WTC11 (cell line): ENCODE data around the gene SH3GL2. TPM values are rescaled to one million over a fixed set of nuclear protein-coding genes. Genes with fewer than 3 reads are reported as not detected.

Experiments used
- ATAC-seq: fragments of 200-7000 bp; cut with Tn5 transposase; 2 replicates; pipeline ENCODE4 v1.10.0; 2021; ENCODE audit warnings: mild to moderate bottlenecking, moderate library complexity
- CTCF ChIA-PET: fragments of 300-600 bp; sonication (Branson Sonifier 250); formaldehyde crosslinking; loops from one replicate; lab custom pipeline; 2021; ENCODE audit warnings: antibody characterized with exemption; lab: Charles Lee
- POLR2A ChIA-PET: fragments of 350-600 bp; sonication (Branson Sonifier 250); formaldehyde crosslinking; loops from one replicate; lab custom pipeline; 2021; ENCODE audit warnings: antibody characterized with exemption; lab: Charles Lee
- DNase-seq: peaks from one replicate; pipeline ENCODE4 v3.0.0; 2021; ENCODE audit warnings: low spot score
- H3K27ac Mint-ChIP-seq: 2 replicates; pipeline ENCODE4 v1.8.0; 2021; ENCODE audit warnings: mixed read lengths
- H3K27me3 Mint-ChIP-seq: 2 replicates; pipeline ENCODE4 v1.8.0; 2021; ENCODE audit warnings: low read depth, mild to moderate bottlenecking, moderate library complexity, mixed read lengths
- H3K36me3 Mint-ChIP-seq: 2 replicates; pipeline ENCODE4 v1.8.0; 2021; ENCODE audit warnings: mixed read lengths
- H3K4me1 Mint-ChIP-seq: 2 replicates; pipeline ENCODE4 v1.8.0; 2022; ENCODE audit warnings: mixed read lengths
- H3K4me3 Mint-ChIP-seq: 2 replicates; pipeline ENCODE4 v1.8.0; 2021; ENCODE audit warnings: mild to moderate bottlenecking, moderate library complexity, mixed read lengths
- H3K9me3 Mint-ChIP-seq: 2 replicates; pipeline ENCODE4 v1.8.0; 2021; ENCODE audit warnings: mixed read lengths
- CBFB ChIP-seq: sonication (generic); formaldehyde crosslinking; IDR thresholded peaks from 2 replicates; pipeline ENCODE4 v1.8.1; 2022; ENCODE audit warnings: mild to moderate bottlenecking, low read depth, missing genetic modification reagents
- CDX4 ChIP-seq: fragments of 250-450 bp; sonication (Bioruptor Pico); IDR thresholded peaks from 2 replicates; pipeline ENCODE4 v1.9.0; 2021; ENCODE audit warnings: moderate library complexity, mild to moderate bottlenecking, inconsistent platforms, borderline replicate concordance
- CREB1 ChIP-seq: sonication (generic); formaldehyde crosslinking; IDR thresholded peaks from 2 replicates; pipeline ENCODE4 v1.8.0; 2023; ENCODE audit warnings: mild to moderate bottlenecking, missing genetic modification reagents
- ERG ChIP-seq: fragments of 250-450 bp; sonication (Bioruptor Pico); IDR thresholded peaks from 2 replicates; pipeline ENCODE4 v1.8.0; 2021; ENCODE audit warnings: mild to moderate bottlenecking
- ETV6 ChIP-seq: sonication (generic); formaldehyde crosslinking; IDR thresholded peaks from 2 replicates; pipeline ENCODE4 v1.8.1; 2022; ENCODE audit warnings: mild to moderate bottlenecking, missing genetic modification reagents
- HMGA2 ChIP-seq: fragments of 250-450 bp; sonication (Bioruptor Pico); IDR thresholded peaks from 2 replicates; pipeline ENCODE4 v1.4.0; 2021; ENCODE audit warnings: mild to moderate bottlenecking, moderate library complexity
- IRF1 ChIP-seq: sonication (generic); formaldehyde crosslinking; IDR thresholded peaks from 2 replicates; pipeline ENCODE4 v1.8.0; 2023; ENCODE audit warnings: missing genetic modification reagents
- JAZF1 ChIP-seq: fragments of 250-450 bp; sonication (Bioruptor Pico); IDR thresholded peaks from 2 replicates; pipeline ENCODE4 v1.9.0; 2021; ENCODE audit warnings: moderate library complexity, mild to moderate bottlenecking, inconsistent platforms
- NFE2L1 ChIP-seq: sonication (generic); formaldehyde crosslinking; IDR thresholded peaks from 2 replicates; pipeline ENCODE4 v1.8.1; 2023; ENCODE audit warnings: missing genetic modification reagents
- NFYB ChIP-seq: sonication (generic); formaldehyde crosslinking; conservative IDR thresholded peaks from 2 replicates; pipeline ENCODE4 v1.8.0; 2022; ENCODE audit warnings: low read depth, missing genetic modification reagents
- NR1H2 ChIP-seq: sonication (generic); formaldehyde crosslinking; IDR thresholded peaks from 2 replicates; pipeline ENCODE4 v1.9.0; 2021; ENCODE audit warnings: mild to moderate bottlenecking, moderate library complexity, missing genetic modification reagents
- NR2C2 ChIP-seq: sonication (generic); formaldehyde crosslinking; IDR thresholded peaks from 2 replicates; pipeline ENCODE4 v1.8.0; 2022; ENCODE audit warnings: mild to moderate bottlenecking, missing genetic modification reagents
- NR3C1 ChIP-seq: sonication (generic); formaldehyde crosslinking; conservative IDR thresholded peaks from 2 replicates; pipeline ENCODE4 v1.8.1; 2023; ENCODE audit warnings: low read depth, mild to moderate bottlenecking, missing genetic modification reagents
- RELA ChIP-seq: sonication (generic); formaldehyde crosslinking; IDR thresholded peaks from 2 replicates; pipeline ENCODE4 v1.8.1; 2022; ENCODE audit warnings: missing genetic modification reagents, mild to moderate bottlenecking, borderline replicate concordance
- SMAD3 ChIP-seq: sonication (generic); formaldehyde crosslinking; IDR thresholded peaks from 2 replicates; pipeline ENCODE4 v1.8.0; 2022; ENCODE audit warnings: missing genetic modification reagents, mild to moderate bottlenecking, borderline replicate concordance
- SMAD4 ChIP-seq: sonication (generic); formaldehyde crosslinking; IDR thresholded peaks from 2 replicates; pipeline ENCODE4 v1.8.0; 2022; ENCODE audit warnings: mild to moderate bottlenecking, missing genetic modification reagents
- TCF7 ChIP-seq: sonication (generic); formaldehyde crosslinking; IDR thresholded peaks from 2 replicates; pipeline ENCODE4 v1.8.0; 2022; ENCODE audit warnings: mild to moderate bottlenecking, low read depth, missing genetic modification reagents, moderate library complexity
- TEAD1 ChIP-seq: sonication (generic); formaldehyde crosslinking; IDR thresholded peaks from 2 replicates; pipeline ENCODE4 v1.8.0; 2022; ENCODE audit warnings: mild to moderate bottlenecking, missing genetic modification reagents
- TEAD4 ChIP-seq: sonication (generic); formaldehyde crosslinking; IDR thresholded peaks from 2 replicates; pipeline ENCODE4 v1.8.0; 2022; ENCODE audit warnings: mild to moderate bottlenecking, missing genetic modification reagents
- ZBTB43 ChIP-seq: sonication (generic); formaldehyde crosslinking; IDR thresholded peaks from 2 replicates; pipeline ENCODE4 v1.8.1; 2023; ENCODE audit warnings: mild to moderate bottlenecking, missing genetic modification reagents
- ZNF317 ChIP-seq: sonication (generic); formaldehyde crosslinking; IDR thresholded peaks from 2 replicates; pipeline ENCODE4 v1.8.1; 2023; ENCODE audit warnings: low read depth, mild to moderate bottlenecking, moderate library complexity, missing genetic modification reagents, borderline replicate concordance
- ZNF512 ChIP-seq: sonication (generic); formaldehyde crosslinking; IDR thresholded peaks from 2 replicates; pipeline ENCODE4 v1.8.1; 2022; ENCODE audit warnings: missing genetic modification reagents, borderline replicate concordance
- total RNA-seq: library from RNA; stranded (reverse); gene quantifications from 3 replicates; pipeline ENCODE4 v1.2.3, GENCODE V29; 2021

Gene SH3GL2
- total RNA-seq, 1 experiment from 2014 or later = 4.2 TPM

GRCh38 chr9:17660158-17660557 lies 81.3 kb downstream of the SH3GL2 start:
- DNase-seq = no peak
- TF ChIP-seq NR2C2 (CRISPR knock-in tag) (no peak), JAZF1 (no peak), SMAD3 (CRISPR knock-in tag) (no peak), TEAD4 (CRISPR knock-in tag) (no peak), RELA (CRISPR knock-in tag) (no peak), NFYB (no peak), ZNF512 (CRISPR knock-in tag) (no peak)
- H3K27ac Mint-ChIP-seq = peak overlapping the region; percentile 36; the same call in 1 of the 2 replicates
- H3K9me3 Mint-ChIP-seq = no peaks in the 10 kb centered on the region
- ChIA-PET POLR2A (interaction anchor here (0.6 kb wide), 1 partner anchor 456 kb away, joined by 3 read pairs; no protein-coding TSS in a partner anchor), CTCF (no interaction called here)
- H3K36me3 Mint-ChIP-seq = no peaks in the 10 kb centered on the region
- no peak for ATAC-seq
- H3K4me1 Mint-ChIP-seq = peaks cover 18% of the 10 kb centered on the region
- H3K27me3 Mint-ChIP-seq = no peaks in the 10 kb centered on the region
- no peak overlapping the region for H3K4me3 Mint-ChIP-seq

- no peaks in the 10 kb centered on the region for H3K9me3 Mint-ChIP-seq
- H3K36me3 Mint-ChIP-seq = no peaks in the 10 kb centered on the region
- POLR2A ChIA-PET = no interaction called here
- H3K27ac Mint-ChIP-seq = no peak overlapping the region
- no peak overlapping the region for H3K4me3 Mint-ChIP-seq
- no peaks in the 10 kb centered on the region for H3K27me3 Mint-ChIP-seq
- CTCF ChIA-PET = no interaction called here
- H3K4me1 Mint-ChIP-seq = no peaks in the 10 kb centered on the region
- DNase-seq (no peak), ATAC-seq (no peak)
- no peak for TF ChIP-seq IRF1
These were observed 86.6 kb downstream of the SH3GL2 start for GRCh38 chr9:17665450-17665849.

- H3K4me1 Mint-ChIP-seq = peaks cover 8% of the 10 kb centered on the region
- H3K36me3 Mint-ChIP-seq = no peaks in the 10 kb centered on the region
- TF ChIP-seq NR3C1 (no peak), ERG (no peak), HMGA2 (CRISPR knock-in tag) (no peak), CREB1 (CRISPR knock-in tag) (no peak), TEAD1 (no peak), CBFB (CRISPR knock-in tag) (no peak)
- H3K27ac Mint-ChIP-seq = no peak overlapping the region
- DNase-seq (no peak), ATAC-seq (no peak)
- CTCF ChIA-PET = no interaction called here
- H3K4me3 Mint-ChIP-seq = no peak overlapping the region
- POLR2A ChIA-PET = no interaction called here
- no peaks in the 10 kb centered on the region for H3K9me3 Mint-ChIP-seq
- H3K27me3 Mint-ChIP-seq = no peaks in the 10 kb centered on the region
These were observed 90.3 kb downstream of the SH3GL2 start for GRCh38 chr9:17669206-17669605.

- no peak overlapping the region for H3K27ac Mint-ChIP-seq
- H3K27me3 Mint-ChIP-seq = no peaks in the 10 kb centered on the region
- ChIA-PET CTCF (no interaction called here), POLR2A (interaction anchor here (0.6 kb wide), 1 partner anchor 1462 kb away, joined by 4 read pairs; no protein-coding TSS in a partner anchor)
- H3K9me3 Mint-ChIP-seq = peaks cover 29% of the 10 kb centered on the region
- ATAC-seq (no peak), DNase-seq (no peak)
- no peaks in the 10 kb centered on the region for H3K4me1 Mint-ChIP-seq
- no peak overlapping the region for H3K4me3 Mint-ChIP-seq
- TF ChIP-seq NR1H2 (CRISPR knock-in tag) (no peak), CDX4 (CRISPR knock-in tag) (no peak), ZBTB43 (CRISPR knock-in tag) (no peak), SMAD4 (CRISPR knock-in tag) (no peak), NFE2L1 (CRISPR knock-in tag) (no peak), ZNF317 (no peak), TCF7 (CRISPR knock-in tag) (no peak), ERG (no peak), ETV6 (CRISPR knock-in tag) (no peak), JAZF1 (no peak)
- peaks cover 10% of the 10 kb centered on the region for H3K36me3 Mint-ChIP-seq
These were observed 103.8 kb downstream of the SH3GL2 start for GRCh38 chr9:17682684-17683083.
